ENCODE results near the gene SLC12A4. TPM values are rescaled to one million over a fixed set of nuclear protein-coding genes. Genes with fewer than 3 reads are reported as not detected.

The SLC12A4 gene
- total RNA-seq, 2 donors from 2014 or later, result 32.6 to 89.1 TPM

- Histone ChIP-seq H3K36me3 (peaks cover 0 to 19% of the 10 kb centered on the region in 2 donors), H3K9me3 (no peaks in the 10 kb centered on the region), H3K4me1 (replicated peaks) (peaks cover 10% of the 10 kb centered on the region), H3K4me3 (no peak overlapping the region), H3K27ac (peak overlapping the region in 1 of 2 donors; percentile 6), H3K27me3 (replicated peaks; ENCODE audit: insufficient read depth) (no peaks in the 10 kb centered on the region)
- WGBS, result 95% methylated on average over 8 of the region's 8 CpGs
- no peak for DNase-seq (ENCODE audit: low spot score)
- intact Hi-C loops (cut with DNase I), result no loop called here
- TF ChIP-seq POLR2A (IDR thresholded peaks at IDR 0.05), result no peak
- no peak for TF ChIP-seq POLR2AphosphoS5 (IDR thresholded peaks at IDR 0.05)
- TF ChIP-seq CTCF (IDR thresholded peaks at IDR 0.05), result no peak
These were observed 6.3 kb downstream of the SLC12A4 start for GRCh38 chr16:67962135-67962534.

GRCh38 chr16:67961551-67961957 lies 6.9 kb downstream of the SLC12A4 start:
- DNase-seq (ENCODE audit: low spot score), result peak; percentile 97
- TF ChIP-seq POLR2A (IDR thresholded peaks at IDR 0.05) (no peak), CTCF (IDR thresholded peaks at IDR 0.05) (no peak), POLR2AphosphoS5 (IDR thresholded peaks at IDR 0.05) (peak; percentile 91)
- peaks cover 5% of the 10 kb centered on the region for H3K4me1 ChIP-seq (replicated peaks)
- peak overlapping the region in 1 of 2 donors; percentile 62 for H3K27ac ChIP-seq
- 43% methylated on average over 12 of the region's 13 CpGs for WGBS
- H3K27me3 ChIP-seq (replicated peaks; ENCODE audit: insufficient read depth), result no peaks in the 10 kb centered on the region
- peaks cover 0 to 19% of the 10 kb centered on the region in 2 donors for H3K36me3 ChIP-seq
- intact Hi-C loops (cut with DNase I), result no loop called here
- no peaks in the 10 kb centered on the region for H3K9me3 ChIP-seq
- H3K4me3 ChIP-seq, result no peak overlapping the region

GRCh38 chr16:67959536-67960329 lies 8.7 kb downstream of the SLC12A4 start:
- Histone ChIP-seq H3K4me3 (no peak overlapping the region), H3K27ac (peak overlapping the region; percentile 23 to 62), H3K27me3 (replicated peaks; ENCODE audit: insufficient read depth) (no peaks in the 10 kb centered on the region), H3K36me3 (peaks cover 0 to 19% of the 10 kb centered on the region in 2 donors), H3K9me3 (no peaks in the 10 kb centered on the region), H3K4me1 (replicated peaks) (peaks cover 5% of the 10 kb centered on the region)
- intact Hi-C loops (cut with DNase I), result no loop called here
- WGBS, result 65% methylated on average over 11 of the region's 11 CpGs
- no peak for TF ChIP-seq POLR2A (IDR thresholded peaks at IDR 0.05)
- peak; percentile 35 for TF ChIP-seq POLR2AphosphoS5 (IDR thresholded peaks at IDR 0.05)
- no peak for TF ChIP-seq CTCF (IDR thresholded peaks at IDR 0.05)
- DNase-seq (ENCODE audit: low spot score), result no peak

- intact Hi-C loops (cut with DNase I), result no loop called here
- no peak overlapping the region for H3K4me3 ChIP-seq
- H3K27ac ChIP-seq, result no peak overlapping the region
- no peak for TF ChIP-seq CTCF (IDR thresholded peaks at IDR 0.05)
- no peak for TF ChIP-seq POLR2AphosphoS5 (IDR thresholded peaks at IDR 0.05)
- no peak for TF ChIP-seq POLR2A (IDR thresholded peaks at IDR 0.05)
- peaks cover 0 to 19% of the 10 kb centered on the region in 2 donors for H3K36me3 ChIP-seq
- H3K9me3 ChIP-seq, result no peaks in the 10 kb centered on the region
- peaks cover 10% of the 10 kb centered on the region for H3K4me1 ChIP-seq (replicated peaks)
- no peak for DNase-seq (ENCODE audit: low spot score)
- H3K27me3 ChIP-seq (replicated peaks; ENCODE audit: insufficient read depth), result no peaks in the 10 kb centered on the region
- WGBS, result 98% methylated on average over 9 of the region's 9 CpGs
These were observed 10.8 kb downstream of the SLC12A4 start for GRCh38 chr16:67957622-67958021.
